Glomerular visceral epithelial cell (primary cell): ENCODE measurements around the gene NCAM2.
"Not testable (repeated sequence)": the region's sequence is repeated elsewhere in the genome, so short reads cannot be mapped to it uniquely, and the experiment has no call there.

Experiments
- DNase-seq: peaks from one replicate; pipeline ENCODE4 v3.0.0-alpha.2; 2016; ENCODE audit errors: extremely low spot score

NCAM2 gene

DNA sequence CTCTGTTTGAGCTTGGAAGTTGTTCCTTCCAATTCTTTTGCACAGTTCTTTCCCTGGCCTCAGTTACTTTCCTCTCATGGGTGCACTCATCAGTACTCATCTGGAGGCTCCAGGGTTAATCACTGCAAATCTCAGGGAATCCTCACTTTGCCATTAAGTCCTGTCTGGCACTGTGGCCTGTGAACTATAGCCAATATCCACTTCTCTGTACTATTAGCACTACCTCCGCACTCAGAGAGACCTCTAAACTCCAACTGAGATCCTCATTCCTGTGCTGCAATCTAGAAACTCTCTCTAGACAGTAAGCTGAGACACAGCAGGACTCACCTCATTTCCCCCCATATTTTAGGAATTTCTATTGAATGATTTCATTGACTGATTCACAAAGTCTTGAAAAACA lies 311.3 kb downstream of the NCAM2 start:
- no peak for DNase-seq

DNA sequence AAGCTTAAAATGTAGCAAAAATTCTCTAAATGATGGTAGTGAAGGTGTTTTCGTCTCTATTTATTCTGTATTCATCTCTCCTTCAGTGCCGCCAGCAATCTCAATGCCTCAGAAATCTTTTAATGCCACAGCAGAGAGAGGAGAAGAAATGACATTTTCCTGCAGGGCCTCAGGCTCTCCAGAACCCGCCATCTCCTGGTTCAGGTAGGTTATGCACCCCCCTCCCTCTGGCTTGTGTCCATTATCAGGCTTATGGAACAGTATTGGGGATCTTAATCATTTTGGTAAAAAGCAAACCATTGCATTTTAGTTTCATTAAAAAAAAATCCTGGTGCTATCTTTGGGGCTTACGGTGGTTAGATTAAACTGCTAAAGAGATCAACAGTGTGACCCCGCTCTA lies 326.1 kb downstream of the NCAM2 start:
- DNase-seq, result no peak

DNA sequence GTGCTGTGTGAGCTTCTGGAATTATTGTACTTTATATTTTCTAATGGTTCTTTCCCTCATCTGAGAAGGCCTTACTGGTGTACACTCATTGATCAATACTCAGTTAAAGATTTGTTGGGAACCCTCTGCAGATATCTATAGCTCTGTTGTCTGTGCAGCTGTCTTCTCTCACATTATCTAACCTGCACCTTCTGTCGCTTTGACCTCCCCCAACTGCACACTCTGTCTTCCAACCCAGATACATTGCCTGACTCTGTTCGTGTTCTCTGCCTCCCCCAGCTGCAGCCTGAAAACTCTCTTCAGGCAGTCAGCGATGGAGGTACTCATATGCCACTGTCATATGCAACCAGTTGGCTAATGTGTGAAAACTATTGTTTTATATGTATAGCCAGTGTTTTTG lies 334.3 kb downstream of the NCAM2 start:
- DNase-seq, result no peak

DNA sequence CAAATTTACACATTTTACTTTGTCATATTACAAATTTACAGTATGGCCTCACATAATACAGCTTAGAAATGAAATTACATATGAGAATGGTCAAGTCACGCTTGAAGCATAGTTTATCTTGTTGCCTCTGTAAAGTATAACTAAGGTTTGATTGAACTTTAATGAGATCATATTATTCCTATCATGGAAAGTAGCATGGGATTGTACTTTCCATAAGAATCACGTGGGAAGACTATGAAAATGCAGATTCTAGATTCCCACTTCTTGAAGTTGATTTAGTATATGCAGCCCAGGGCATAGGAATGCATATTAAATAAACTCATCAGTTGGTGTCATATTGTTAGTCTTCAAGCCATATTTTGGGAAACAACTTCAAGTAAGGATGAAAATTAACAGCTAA lies 342.8 kb downstream of the NCAM2 start:
- no peak for DNase-seq

DNA sequence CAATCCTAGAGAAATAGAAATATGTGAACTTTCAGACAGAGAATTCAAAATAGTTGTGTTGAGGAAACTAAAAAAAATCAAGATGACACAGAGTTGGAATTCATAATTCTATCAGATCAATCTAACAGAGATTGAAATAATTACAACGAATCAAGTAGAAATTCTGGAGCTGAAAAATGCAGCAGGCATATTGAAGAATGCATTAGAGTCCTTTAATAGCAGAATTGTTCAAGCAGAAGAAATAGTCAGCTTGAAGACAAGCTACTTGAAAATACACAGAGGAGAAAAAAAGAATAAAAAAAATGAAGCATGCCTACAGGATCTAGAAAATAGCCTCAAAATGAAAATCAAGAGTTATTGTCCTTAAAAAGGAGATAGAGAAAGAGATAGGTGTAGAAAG lies 347.1 kb downstream of the NCAM2 start:
- DNase-seq, result no peak

DNA sequence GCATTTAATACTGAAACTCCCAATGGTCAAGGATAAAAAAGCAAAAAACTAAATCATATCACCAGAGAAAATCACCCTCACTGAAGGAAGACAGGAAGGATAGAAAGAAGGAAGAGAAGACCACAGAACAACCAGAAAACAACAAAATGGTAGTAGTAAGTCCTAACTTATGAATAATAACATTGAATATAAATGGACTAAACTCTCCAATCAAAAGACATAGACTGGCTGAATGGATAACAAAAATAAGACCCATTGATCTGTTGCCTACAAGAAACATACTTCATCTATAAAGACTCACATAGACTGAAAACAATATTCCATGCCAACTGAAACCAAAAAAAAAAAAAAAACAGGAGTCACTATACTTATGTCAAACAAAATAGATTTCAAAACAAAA lies 347.7 kb downstream of the NCAM2 start:
- no peak for DNase-seq

DNA sequence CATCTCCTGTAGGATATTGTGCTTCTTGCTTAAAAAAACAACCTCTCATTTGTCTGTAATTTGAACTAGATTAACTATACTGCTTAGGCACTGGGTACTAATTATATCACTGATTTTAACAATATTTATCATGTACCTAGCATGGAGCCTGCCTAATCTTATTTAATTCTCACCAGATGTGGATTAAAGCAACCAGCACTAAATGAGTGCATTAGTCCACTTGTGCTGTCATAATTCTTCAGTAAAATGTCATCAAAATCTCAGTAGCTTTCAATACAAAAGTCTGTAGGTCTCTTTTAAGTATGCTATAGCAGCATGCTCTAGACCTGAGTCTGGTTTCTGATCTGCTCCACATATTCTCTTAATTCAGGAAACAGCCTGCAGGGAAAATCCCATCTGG lies 368.1 kb downstream of the NCAM2 start:
- no peak for DNase-seq

DNA sequence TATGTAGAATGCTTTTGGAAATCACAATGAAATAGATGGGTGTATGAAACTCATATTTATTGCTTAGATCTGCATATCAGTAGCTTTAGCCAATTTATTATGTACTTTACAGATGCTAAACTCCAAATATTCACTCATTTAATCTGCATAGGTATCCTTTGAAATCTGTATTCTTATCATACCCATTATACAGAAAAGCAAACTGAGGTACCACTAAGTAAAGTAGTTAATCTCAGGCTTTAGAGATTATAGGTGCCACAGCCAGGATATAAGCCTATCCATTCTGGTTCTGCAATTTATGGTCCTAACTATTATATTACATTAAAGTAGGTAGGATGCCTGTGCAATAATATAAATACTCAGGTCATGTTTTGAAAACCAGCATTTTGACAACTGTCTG lies 369.4 kb downstream of the NCAM2 start:
- no peak for DNase-seq

DNA sequence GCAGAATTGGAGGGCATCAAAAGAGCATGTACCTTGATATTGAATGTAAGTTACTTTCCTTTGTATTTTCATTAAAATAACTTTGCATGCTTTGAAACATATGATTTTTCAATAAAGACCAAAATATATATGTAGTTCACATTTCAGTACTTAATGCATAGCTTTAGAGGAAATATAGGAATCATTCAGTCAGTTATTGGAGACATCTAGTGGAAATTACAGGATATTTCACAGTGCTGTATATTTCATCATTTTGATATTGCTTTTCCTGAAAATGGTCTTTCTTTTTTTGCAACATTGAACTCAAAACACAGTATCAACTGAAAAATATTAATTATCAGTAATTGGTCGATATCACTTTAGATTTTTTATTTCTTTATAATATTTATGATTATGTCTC lies 375.8 kb downstream of the NCAM2 start:
- DNase-seq, result no peak

DNA sequence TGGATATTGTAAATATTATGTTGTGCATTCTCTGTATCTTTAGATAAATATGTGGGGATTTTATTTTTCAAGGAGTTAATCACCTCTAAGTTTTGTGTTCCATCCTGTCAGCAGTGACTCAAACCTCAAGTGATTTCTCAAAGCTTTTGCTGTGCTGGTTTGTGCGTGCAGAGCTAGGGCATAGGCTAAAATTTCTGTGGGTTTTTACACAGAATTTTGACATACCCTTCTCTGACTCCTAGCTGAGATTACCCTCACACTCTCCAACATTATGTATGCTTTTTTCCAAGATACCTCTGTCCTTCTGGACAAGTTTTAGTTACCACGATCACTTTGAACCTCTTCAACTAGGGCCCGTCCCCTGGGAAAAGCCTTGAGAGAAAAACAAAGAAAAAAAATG lies 384.9 kb downstream of the NCAM2 start:
- no peak for DNase-seq

DNA sequence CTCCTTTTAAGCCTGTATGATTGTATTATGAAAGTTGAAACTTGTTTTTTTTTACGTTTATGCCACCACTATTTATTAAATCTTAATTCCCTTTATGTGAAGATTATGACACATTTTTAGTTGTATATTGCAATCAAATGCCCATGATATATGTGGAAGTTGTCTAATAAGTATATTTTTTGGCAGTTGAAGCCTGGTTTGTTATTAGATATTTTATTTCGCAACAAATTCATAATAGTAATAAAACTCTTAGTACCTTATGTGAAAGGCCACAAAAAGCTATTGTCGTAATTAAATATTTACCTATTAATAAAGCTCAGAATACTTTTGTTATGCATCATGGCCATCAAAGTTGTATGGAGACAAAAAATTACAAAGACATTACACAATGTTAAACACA lies 386.8 kb downstream of the NCAM2 start:
- DNase-seq, result no peak

DNA sequence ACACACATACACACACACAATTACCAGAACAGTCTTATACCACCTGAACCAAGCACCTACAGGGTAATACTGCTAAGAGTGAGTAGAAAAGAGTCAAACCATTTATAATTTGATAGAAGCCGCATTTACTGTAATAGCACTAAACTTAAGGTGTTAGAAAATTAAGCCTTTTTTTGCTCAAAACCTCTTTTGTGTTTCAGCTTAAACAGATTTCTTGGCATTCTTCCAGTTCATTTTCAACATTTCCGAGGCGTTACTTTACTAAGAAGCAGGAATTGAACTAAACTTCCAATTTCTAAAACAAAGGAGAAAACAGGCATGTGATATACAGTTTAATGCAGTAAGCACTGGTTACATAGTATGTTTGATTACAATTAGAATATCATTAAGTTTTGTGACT lies 387.2 kb downstream of the NCAM2 start:
- no peak for DNase-seq

DNA sequence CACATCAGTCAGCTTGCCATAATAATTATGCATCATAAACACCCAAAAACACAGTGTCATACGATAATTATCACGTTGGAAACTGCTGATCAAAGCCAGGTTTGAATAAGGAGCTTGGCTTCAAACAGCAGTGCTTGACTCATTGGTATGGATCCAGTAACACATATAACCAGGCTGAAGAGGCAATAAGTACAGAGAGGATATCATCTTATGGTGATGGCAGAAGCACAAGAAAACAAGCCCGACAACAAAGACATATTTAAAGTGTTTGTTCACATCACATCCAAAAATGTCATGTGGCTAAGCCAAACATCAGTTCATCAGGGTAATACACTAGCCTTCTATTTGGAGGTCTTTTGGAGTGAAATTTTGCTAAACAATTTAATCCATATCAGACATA lies 389.7 kb downstream of the NCAM2 start:
- DNase-seq, result no peak

DNA sequence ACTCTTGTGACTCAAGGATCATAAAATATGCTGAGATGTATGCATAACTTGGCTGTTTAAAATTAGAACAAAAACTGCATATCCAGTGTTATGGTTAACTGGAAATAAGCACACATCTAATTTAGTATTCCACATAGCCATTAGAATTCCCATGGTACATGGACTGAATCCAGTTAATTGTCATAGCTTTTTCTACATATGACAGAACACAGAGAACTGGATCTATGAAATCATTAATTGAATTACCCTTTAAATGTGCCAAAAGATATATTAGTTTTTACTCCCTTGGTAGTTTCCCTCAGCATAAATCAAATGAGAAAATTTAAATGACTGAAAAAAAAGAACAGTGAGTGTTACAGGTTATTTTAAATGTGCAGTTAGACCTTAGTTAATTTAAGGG lies 395.9 kb downstream of the NCAM2 start:
- DNase-seq, result no peak

DNA sequence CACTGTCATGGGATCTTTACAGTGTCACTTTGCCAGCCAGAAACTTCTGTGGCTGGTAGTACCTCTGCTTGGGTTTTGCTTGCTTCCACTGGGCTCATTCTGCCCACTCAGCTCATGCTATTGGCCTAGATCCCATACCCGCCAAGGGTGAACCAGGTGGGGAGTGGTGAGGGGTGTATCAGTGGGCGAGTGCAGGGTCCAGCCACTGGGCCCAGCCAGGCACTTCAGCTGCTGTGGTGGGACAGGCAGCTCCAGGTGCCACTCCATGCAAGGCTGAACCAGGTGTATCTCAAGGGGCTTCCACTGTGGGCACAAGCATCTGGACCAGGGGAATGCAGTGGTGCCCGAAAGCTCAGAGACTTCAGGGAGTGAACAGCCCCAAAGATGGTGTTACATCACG lies 398.2 kb downstream of the NCAM2 start:
- no peak for DNase-seq

DNA sequence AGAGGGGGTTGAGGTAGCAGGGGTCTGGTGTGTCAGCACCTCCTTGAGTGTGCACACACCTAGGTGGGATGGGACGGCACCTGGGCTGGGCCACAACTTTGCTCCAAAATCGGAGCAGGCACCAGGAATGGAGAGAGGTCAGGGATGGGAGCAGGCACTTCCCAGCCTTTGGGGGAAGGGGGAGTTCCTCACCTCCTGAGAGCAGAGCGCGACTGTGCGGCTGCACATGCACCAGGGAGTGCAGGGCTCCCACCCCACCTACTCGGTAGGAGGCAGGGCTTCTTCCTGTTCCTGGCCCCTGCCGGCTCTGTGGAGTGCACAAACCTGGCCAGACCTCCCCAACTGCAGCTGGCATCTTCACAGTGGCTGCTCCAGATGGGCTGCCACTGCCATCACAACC lies 399.3 kb downstream of the NCAM2 start:
- no peak for DNase-seq

DNA sequence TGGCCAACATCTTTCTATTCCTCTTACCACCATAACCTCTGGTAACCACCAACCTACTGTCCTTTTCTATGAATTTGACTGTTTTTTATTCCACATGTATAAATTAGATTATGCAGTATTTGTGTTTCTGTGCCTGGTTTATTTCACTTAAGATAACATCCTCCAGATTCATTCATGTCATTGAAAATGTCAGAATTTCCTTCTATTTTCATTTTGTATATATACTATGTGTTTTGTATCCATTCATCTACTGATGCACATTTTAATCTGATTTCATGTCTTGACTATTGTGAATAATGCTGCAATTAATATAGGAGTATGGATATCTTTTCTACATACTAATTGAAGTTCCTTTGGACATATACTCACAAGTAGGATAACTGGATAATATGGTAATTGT lies 403.2 kb downstream of the NCAM2 start:
- no peak for DNase-seq

DNA sequence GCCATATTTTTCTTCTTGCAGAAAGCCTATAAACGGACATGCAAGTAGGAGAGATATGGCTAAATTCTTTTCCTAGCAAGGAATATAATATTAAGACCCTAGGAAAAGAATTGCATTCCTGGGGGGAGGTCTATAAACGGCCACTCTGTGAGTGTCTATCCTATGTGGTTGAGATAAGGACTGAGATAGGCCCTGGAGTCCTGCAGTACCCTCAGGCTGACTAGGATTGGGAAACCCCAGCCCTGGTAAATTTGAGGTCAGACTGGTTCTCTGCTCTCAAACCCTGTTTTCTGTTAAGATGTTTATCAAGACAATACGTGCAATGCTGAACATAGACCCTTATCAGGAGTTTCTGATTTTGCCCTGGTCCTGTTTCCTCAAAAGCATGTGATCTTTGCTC lies 404.0 kb downstream of the NCAM2 start:
- not testable (repeated sequence) for DNase-seq

DNA sequence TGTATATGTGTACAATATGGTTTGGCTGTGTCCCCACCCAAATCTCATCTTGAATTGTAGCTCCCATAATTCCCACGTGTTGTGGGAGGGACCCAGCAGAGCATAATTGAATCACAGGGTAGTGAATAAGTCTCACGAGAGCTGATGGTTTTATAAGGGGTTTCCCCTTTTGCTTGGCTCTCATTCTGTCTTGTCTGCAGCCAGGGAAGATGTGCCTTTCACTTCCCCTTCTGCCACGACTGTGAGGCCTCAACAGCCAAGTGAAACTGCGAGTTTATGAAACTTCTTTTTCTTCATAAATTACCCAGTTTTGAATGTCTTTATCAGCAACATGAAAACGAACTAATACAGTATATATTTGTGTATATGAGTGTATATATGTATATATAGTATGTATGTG lies 406.1 kb downstream of the NCAM2 start:
- DNase-seq, result not testable (repeated sequence)

DNA sequence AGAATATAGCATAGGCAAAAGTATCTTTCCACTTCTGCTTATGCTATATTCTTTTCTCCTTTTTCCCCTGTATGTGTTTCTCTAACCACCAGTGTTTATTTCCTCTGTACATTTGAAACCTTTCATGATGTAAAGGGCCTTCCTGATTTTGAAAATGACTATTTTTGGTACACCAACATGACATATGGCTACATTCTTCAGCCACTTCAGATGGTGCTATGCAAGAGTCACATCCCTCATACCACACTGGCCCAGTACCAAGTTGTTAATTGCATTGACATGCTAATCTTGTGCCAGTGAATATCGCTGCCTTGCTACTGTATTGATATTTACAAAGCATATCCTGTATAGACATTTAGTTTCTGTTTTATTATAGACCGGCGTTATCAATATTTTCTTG lies 408.7 kb downstream of the NCAM2 start:
- no peak for DNase-seq

DNA sequence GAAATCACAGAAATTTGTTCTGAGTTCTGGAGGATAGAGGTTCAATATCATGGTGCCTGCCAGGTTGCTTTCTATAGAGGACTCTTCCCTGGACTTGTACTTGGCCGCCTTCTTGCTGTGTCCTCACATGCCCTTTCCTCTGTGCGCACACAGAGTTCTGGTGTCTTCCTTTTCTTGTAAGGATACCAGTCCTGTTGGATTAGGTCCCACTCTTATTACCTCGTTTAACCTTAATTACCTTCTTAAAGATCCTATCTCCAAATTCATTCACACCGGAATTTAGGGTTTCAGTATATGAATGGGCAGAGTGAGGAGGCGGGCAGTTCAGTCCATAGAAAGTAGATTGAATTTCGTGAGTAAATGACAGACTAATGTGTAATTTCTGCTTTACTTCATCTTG lies 413.9 kb downstream of the NCAM2 start:
- DNase-seq, result no peak

DNA sequence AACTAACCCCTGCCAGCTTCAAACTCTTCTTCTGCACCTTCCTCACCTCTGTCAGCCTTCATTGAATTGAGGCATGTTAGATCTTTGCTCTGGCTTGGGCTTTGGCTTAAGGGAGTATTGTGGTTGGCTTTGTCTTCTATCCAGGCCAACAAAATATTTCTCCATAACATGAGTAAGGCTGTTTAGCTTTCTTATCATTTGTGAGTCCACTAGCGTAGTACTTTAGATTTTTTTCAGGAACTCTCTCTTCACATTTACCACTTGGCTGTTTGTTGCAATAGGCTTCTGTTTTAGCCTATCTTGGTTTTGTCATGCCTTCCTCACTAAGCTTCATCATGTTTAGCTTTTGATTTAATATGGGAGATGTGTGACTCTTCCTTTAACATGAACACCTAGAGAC lies 417.5 kb downstream of the NCAM2 start:
- no peak for DNase-seq

DNA sequence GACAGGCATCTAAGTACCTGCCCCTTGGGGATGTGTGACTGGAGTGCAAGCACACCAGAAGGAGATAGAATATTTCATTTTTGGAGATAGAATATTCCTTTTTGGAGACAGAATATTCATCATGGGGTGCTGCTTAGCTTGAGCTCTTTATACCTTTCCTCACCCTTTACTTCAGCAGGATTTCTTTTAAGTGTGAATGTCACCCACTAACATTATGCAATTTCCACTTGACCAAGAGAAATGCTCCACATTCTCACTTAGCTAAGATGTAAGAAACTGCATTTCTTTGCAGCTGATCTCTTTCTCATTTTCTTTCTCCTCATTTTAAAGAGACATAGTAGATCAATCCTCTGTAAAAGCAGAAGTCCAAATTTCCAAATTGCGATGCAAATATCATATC lies 436.7 kb downstream of the NCAM2 start:
- DNase-seq, result no peak

DNA sequence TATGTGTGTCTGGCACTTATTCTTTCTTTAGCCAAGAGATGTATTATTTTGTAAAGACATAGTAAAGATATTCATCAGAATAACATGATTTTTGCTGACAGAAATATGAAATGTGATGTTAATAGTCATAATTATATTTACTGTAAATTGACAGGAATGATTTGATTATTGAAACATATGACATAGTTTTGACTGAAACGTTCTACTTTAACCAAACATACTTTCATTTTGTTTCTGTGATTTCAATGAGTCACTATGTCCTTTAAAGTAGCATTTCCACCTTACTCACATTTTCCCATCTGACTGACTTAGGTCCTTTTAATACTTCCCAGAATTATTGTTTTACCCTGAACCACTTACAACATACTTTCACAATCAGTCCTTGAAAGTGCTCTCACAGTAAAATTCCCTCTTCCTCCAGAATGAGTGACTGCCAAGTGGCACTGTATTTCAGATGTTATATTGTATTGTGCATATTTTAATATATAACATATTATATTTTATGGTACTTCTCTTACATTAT lies 437.9 kb downstream of the NCAM2 start:
- DNase-seq, result peak; percentile 1

DNA sequence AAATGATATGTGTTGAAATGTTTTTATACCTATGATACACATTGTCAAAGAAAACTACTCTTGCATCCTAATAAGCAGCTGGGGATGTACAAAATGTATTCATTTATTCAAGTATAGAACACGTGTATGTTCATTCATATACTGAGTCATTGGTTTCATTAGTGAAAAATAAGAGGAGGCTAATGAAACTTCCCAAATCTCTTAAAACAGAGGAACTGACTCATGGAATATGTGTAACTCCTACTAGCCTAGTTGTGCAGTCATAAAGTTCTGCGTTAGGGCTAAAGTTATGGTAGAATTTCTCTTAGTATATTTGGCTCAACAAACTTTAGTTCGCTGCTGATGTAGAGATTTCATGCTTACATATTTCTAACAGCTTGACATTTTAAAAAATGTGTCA lies 441.6 kb downstream of the NCAM2 start:
- DNase-seq, result no peak
